Type B pancreatic cell (in vitro differentiated cells): Measurements from ENCODE around the gene NIPSNAP3A. TPM values are rescaled to one million over a fixed set of nuclear protein-coding genes. Genes with fewer than 3 reads are reported as not detected.

Experiments used
- DNase-seq: peaks from one replicate; pipeline ENCODE4 v3.0.0; 2021; ENCODE audit warnings: mixed read lengths; ENCODE audit not compliant: unreplicated experiment; ENCODE audit errors: extremely low spot score
- H3K27ac Mint-ChIP-seq: 2 replicates; pipeline ENCODE4 v1.8.0; 2021; ENCODE audit warnings: mild to moderate bottlenecking, mixed read lengths
- H3K27me3 Mint-ChIP-seq: 2 replicates; pipeline ENCODE4 v1.8.0; 2021; ENCODE audit warnings: mixed read lengths
- H3K36me3 Mint-ChIP-seq: 2 replicates; pipeline ENCODE4 v1.8.0; 2021; ENCODE audit warnings: mixed read lengths
- H3K4me1 Mint-ChIP-seq: one replicate; pipeline ENCODE4 v1.8.0; 2021; ENCODE audit warnings: mixed read lengths; ENCODE audit not compliant: unreplicated experiment
- H3K4me3 Mint-ChIP-seq: 2 replicates; pipeline ENCODE4 v1.8.0; 2021; ENCODE audit warnings: mild to moderate bottlenecking, mixed read lengths
- H3K9me3 Mint-ChIP-seq: 2 replicates; pipeline ENCODE4 v1.8.0; 2021; ENCODE audit warnings: mixed read lengths
- total RNA-seq: library from RNA; stranded (reverse); gene quantifications from 2 replicates; pipeline ENCODE4 v1.2.1, GENCODE V29; 2021; ENCODE audit warnings: low replicate concordance
- TF ChIP-seq, protein P1 (sequence below): fragments of 200-600 bp; sonication (generic); conservative IDR thresholded peaks from 2 replicates; pipeline ENCODE4 v1.5.0; 2021; ENCODE audit warnings: antibody characterized with exemption, mild to moderate bottlenecking

NIPSNAP3A gene
- total RNA-seq, 1 donor from 2014 or later = 17.1 TPM

DNA sequence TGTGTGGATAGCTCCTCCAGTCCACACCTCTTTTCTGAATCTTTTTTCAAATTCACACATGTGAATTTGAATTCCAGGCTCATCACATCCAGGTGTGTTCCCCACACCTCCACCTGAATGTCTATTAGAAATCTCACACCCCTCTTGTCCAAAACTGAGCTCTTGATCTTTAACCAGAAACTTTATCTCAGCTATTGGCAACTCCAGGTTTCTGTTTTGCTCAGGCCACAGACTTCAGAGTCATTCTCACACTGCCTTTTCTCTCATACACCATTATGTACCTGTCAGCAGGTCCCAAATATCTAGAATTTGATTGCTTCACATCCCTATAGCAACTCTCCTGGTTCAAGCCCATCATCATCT, 28.1 kb downstream of the NIPSNAP3A start:
- no peaks in the 10 kb centered on the region for H3K27me3 Mint-ChIP-seq
- no peaks in the 10 kb centered on the region for H3K4me1 Mint-ChIP-seq
- peaks cover 5% of the 10 kb centered on the region for H3K36me3 Mint-ChIP-seq
- TF ChIP-seq, protein P1, sequence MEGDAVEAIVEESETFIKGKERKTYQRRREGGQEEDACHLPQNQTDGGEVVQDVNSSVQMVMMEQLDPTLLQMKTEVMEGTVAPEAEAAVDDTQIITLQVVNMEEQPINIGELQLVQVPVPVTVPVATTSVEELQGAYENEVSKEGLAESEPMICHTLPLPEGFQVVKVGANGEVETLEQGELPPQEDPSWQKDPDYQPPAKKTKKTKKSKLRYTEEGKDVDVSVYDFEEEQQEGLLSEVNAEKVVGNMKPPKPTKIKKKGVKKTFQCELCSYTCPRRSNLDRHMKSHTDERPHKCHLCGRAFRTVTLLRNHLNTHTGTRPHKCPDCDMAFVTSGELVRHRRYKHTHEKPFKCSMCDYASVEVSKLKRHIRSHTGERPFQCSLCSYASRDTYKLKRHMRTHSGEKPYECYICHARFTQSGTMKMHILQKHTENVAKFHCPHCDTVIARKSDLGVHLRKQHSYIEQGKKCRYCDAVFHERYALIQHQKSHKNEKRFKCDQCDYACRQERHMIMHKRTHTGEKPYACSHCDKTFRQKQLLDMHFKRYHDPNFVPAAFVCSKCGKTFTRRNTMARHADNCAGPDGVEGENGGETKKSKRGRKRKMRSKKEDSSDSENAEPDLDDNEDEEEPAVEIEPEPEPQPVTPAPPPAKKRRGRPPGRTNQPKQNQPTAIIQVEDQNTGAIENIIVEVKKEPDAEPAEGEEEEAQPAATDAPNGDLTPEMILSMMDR = no peak
- no peak overlapping the region for H3K4me3 Mint-ChIP-seq
- DNase-seq = no peak
- no peaks in the 10 kb centered on the region for H3K9me3 Mint-ChIP-seq
- no peak overlapping the region for H3K27ac Mint-ChIP-seq

DNA sequence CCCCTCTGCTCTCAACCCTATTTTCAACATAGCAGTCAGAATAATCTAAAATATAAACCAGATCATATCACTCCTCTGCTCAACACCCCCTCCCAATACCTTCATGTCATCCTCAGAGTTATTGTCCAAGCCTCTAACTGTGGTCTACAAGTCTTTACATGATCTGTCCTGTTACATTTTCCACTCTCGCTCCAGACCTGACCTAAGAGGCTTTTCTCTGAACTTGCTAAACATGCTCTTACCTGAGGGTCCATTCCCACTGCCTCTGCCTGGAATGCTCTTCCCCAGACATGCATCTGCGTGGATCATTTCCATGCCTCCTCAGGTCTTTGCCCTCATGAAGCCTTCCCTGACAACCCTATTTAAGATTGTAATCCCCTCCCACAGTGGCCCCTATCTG, 28.5 kb downstream of the NIPSNAP3A start:
- Mint-ChIP-seq H3K27me3 (no peaks in the 10 kb centered on the region), H3K4me3 (no peak overlapping the region), H3K4me1 (no peaks in the 10 kb centered on the region), H3K27ac (no peak overlapping the region), H3K9me3 (no peaks in the 10 kb centered on the region), H3K36me3 (peaks cover 5% of the 10 kb centered on the region)
- TF ChIP-seq, protein P1 = no peak
- DNase-seq = no peak

DNA sequence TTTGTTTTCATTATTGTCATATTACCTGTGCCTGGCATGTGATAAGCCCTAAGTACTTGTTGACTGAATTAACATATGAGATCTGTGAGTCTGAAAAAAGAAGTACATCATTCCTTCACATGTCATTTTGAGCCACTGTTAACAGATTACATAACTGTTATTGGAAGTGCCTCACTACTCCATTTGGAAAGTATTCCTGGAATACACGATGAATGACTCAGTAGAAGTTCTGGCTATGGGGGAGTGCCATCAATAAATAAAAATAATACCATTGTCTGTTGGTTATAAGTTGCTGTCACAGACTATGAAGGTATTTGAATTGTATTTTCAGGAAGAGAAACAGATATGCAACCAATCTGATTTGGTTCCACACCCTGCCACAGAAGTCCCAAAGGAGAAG, 29.3 kb downstream of the NIPSNAP3A start:
- TF ChIP-seq, protein P1 = no peak

DNA sequence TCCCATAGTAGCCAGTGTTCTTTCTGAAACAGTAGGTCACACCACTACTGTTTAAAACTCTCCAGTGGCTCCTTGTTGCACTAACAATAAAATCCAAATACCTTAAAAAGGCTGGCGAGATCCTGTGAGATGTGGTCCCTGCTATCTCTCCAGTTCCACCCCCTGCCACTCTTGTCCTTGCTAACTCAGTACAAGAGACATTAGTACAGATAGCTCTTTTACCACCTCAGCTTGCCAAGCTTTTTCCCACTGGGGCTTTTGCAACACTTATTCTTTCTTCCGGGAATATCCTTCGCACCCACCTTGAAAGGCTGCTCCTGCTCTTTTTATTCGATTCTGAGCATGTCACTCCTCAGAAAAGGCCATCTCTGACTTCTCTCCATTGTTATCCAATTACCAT, 31.3 kb downstream of the NIPSNAP3A start:
- no peaks in the 10 kb centered on the region for H3K9me3 Mint-ChIP-seq
- no peaks in the 10 kb centered on the region for H3K4me1 Mint-ChIP-seq
- no peaks in the 10 kb centered on the region for H3K36me3 Mint-ChIP-seq
- TF ChIP-seq, protein P1 = no peak
- no peaks in the 10 kb centered on the region for H3K27me3 Mint-ChIP-seq
- DNase-seq = no peak
- H3K27ac Mint-ChIP-seq = no peak overlapping the region
- no peak overlapping the region for H3K4me3 Mint-ChIP-seq

More for the DNA sequence above, 29.3 kb downstream of the NIPSNAP3A start:
- DNase-seq = no peak
- no peaks in the 10 kb centered on the region for H3K4me1 Mint-ChIP-seq
- H3K9me3 Mint-ChIP-seq = no peaks in the 10 kb centered on the region
- H3K36me3 Mint-ChIP-seq = no peaks in the 10 kb centered on the region
- no peaks in the 10 kb centered on the region for H3K27me3 Mint-ChIP-seq
- no peak overlapping the region for H3K4me3 Mint-ChIP-seq
- H3K27ac Mint-ChIP-seq = no peak overlapping the region

DNA sequence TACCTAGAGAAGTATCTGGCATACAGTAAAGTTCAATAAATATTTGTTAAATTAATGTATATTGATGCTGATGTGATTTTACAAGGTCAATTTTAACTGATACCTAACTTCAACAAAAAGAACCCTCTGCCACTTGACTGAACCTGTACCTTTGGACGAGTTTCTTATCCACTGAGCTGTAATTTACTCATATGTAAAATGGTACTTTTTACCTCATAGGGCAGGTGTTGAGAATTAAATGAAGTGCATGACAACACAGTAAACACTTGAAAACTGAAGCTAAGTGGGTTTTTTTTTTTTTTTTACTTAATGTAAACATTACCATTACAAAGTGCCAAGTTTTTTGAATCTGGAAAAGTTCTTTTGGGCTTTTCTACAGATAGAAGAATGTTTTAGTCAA, 31.9 kb downstream of the NIPSNAP3A start:
- Mint-ChIP-seq H3K27me3 (no peaks in the 10 kb centered on the region), H3K4me3 (no peak overlapping the region), H3K4me1 (no peaks in the 10 kb centered on the region), H3K9me3 (no peaks in the 10 kb centered on the region), H3K36me3 (peaks cover 2% of the 10 kb centered on the region), H3K27ac (no peak overlapping the region)
- TF ChIP-seq, protein P1 = no peak
- DNase-seq = no peak

DNA sequence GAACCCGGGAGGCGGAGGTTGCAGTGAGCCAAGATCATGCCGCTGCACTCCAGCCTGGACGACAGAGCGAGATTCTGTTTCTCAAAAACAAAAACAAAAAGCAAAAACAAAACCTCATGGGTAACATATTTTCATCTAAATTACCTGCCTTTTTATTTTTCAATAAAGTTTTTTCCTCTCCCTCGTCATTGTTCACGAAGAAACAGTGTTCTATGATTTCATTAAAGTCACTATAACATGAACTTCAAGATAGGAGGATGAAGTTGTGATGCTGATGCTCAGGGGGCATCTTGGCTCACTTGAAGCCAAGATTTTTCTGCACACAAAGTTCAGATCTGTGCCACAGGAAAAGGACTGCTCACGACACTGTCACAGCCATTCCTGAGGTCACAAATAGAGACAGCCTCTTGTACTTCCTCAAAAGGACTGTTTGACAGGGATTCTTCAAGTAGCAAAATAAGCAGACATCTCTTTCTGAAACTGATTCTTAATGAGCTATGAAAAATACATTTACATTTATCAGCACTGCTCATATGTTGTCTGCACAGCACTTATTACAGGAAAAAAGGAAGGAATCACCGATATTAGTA, 32.6 kb downstream of the NIPSNAP3A start:
- TF ChIP-seq, protein P1 = no peak
- Mint-ChIP-seq H3K27me3 (no peaks in the 10 kb centered on the region), H3K27ac (no peak overlapping the region), H3K9me3 (no peaks in the 10 kb centered on the region), H3K4me3 (no peak overlapping the region), H3K4me1 (no peaks in the 10 kb centered on the region), H3K36me3 (peaks cover 3% of the 10 kb centered on the region)
- DNase-seq = no peak
